NAMALWA (cell line): ENCODE data around the gene BRD9.
"Not testable (repeated sequence)": the region's sequence is repeated elsewhere in the genome, so short reads cannot be mapped to it uniquely, and the experiment has no call there.

Experiments
- DNase-seq: peaks from one replicate; pipeline ENCODE4 v3.0.0-alpha.2; 2015; ENCODE audit warnings: low spot score

BRD9 gene

DNA sequence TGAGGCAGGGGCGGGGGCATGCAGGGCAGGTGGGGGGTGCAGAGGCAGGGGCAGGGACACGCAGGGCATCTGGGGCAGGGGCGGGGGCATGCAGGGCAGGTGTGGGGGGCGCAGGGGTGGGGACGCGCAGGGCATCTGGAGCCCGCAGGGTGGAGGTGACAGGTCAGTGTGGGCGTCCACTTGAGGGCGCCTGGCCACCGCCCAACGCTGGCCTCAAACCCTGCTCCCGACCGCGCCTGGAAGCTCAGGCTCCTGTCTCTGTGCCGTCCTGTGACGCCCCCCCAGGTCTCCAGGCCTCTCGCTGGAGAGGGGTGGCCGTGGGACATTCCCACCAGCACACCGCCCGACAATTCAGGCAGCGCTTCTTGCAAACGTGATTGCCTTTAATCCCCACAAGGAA lies 48.7 kb downstream of the BRD9 start:
- not testable (repeated sequence) for DNase-seq

DNA sequence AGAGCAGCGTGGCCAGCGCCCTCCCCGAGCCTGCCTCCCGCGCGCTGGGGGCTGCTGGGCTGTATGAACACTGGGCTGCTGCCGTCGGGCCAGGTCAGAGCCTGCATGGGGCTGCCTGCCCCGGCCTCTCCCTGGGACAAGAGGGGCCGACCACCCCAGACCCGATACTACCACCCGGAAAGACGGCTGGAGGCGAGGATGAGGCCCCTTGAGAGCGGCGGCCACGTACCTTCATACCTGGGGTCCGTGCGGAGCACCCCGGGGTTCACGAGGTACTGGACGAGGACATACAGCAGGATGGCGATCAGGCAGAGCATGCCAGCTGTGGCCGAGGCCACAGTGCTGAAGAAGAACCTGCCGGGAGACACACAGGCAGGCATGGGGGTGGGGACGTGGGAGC lies 49.2 kb downstream of the BRD9 start:
- not testable (repeated sequence) for DNase-seq

DNA sequence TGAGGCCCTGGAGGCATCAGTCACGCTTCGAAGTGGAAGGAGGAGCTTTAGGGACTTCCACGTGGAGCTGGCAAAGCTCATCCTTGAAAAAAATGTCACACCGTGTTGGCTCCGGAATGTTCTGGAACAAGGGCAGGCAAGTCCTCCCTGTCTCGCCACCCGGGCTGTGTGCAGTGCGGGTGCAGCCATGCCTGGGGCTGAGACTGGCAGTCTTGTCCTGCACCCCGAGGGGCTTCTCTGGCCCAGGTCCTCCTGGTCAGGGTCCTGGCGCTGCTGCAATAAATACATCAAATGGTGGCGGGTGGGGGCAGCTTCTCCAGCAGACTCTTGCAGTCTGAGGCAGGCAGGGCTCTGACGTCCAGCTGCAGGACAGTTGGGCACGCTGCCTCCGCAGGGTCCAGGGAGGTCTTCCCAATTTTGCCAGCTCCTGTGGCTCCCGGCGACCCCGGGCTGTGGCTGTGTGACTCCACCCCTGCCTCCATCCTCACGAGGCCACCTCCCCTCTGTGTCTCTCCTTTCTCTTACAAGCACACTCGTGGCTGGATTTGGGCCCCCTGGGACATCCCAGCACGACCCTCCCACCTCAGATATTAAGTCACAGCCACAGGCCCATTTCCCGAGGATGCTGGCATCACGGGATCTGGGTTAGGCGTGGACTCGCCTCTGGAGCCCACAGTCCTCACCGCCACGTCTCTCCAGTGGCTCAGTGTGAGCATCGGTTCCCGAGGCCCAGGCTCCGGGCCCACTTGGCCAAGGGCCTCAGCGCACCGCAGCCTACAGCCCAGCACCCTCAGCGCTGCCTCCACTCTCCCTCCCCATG lies 50.0 kb downstream of the BRD9 start:
- not testable (repeated sequence) for DNase-seq

DNA sequence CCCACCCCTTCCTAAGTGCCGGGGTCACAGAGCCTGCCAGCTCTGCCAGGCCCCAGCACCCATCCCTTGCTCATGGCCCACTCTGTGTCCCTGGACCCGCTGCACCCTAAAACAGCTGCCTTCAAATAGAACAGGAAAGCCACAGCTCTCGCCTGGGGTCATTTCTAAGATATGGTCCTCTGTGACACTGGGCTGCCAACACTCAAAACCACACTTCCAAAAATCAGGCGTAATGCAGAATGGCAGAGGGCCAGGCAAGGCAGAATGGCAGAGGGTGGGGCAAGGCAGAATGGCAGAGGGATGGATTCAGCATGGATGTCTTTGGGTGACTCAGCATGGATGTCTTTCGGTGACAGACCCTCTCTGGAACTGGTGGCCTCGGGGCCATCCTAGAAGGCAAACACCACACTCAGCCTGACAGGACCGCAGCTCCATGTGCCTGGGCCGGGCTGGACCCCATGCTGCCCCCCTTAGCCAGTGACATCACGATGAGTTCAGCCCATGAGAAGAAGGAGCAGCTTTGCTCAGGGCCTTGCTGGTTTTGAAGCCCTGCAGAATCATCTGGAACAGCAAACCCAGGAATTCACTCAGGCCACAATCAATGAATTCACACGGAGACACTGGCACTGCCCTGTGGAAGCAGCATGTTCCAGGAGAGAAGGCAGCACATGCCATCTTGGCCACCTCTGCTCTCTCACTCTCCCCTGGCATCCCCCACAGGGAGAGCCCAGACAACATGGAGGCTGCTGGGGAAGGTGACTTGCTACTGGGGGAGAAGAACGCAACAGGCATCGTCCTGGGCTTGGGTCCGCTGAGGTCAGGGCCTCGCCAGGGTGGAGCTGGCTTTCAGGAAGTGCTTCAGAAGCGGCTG lies 50.8 kb downstream of the BRD9 start:
- not testable (repeated sequence) for DNase-seq

DNA sequence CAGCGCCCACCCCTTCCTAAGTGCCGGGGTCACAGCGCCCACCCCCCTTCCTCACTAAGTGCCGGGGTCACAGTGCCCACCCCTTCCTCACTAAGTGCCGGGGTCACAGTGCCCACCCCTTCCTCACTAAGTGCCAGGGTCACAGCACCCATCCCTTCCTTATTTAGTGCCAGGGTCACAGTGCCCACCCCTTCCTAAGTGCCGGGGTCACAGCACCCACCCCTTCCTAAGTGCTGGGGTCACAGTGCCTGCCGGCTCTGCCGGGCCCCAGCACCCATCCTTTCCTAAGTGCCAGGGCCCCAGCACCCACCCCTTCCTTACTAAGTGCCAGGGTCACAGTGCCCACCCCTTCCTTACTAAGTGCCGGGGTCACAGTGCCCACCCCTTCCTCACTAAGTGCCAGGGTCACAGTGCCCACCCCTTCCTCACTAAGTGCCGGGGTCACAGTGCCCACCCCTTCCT lies 51.6 kb downstream of the BRD9 start:
- DNase-seq, result not testable (repeated sequence)

DNA sequence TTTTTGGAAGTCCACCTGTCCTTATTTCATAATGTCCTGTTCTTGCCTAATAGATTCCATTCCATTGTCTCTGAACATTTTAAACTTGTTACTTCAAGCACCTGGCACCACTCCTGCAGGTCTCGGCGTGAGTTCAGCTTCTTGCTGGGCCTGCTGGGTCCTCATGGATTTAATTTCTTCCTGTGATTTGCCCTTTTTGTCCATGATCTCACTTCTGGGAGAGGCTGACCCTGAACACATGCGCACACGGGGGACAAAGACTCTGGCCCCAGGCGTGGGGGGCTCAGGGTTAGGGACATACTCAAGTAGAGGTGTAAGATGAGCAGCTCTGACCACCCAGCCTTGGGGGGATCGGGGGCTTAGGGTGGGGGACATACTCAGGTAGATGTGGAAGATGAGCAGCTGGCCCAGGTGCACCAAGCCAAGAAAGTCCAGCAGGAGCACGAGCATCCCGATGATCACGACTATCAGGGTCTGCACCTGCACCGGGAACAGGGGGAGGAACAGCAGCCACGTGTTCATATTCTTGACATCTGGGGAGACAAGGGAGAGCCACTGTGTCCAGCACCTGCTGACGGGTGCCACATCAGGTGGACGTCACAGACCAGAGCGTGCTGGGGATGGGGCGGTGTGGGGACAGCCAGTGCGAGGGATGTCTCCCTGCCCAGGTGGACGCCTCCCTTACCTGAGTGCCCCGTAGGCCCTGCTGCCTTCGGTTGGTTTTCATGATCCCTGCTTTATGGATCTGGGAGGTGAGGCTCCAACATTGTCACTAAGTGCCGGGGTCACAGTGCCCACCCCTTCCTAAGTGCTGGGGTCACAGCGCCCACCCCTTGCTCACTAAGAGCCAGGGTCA lies 52.3 kb downstream of the BRD9 start:
- not testable (repeated sequence) for DNase-seq

DNA sequence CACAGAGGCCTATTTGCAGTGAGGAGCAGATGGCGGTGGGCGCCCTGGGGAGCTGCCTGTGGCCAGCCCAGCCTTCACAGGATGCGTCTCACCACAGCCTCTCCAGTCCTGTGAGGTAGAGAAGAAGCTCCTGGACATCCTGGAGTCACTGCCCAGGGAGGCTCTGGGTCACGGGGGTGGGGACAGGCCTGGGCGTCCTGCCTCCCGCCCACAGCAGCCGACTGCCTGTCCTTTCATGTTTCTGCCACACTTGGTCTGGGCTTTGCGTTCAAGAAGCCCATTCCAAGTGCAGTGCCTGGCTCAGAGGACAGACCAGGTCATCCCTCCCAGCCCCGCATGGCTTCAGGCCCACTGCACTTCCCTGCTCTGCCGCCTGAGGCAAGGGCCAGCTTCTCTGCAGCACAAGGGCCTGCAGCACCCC lies 54.2 kb downstream of the BRD9 start:
- DNase-seq, result not testable (repeated sequence)

DNA sequence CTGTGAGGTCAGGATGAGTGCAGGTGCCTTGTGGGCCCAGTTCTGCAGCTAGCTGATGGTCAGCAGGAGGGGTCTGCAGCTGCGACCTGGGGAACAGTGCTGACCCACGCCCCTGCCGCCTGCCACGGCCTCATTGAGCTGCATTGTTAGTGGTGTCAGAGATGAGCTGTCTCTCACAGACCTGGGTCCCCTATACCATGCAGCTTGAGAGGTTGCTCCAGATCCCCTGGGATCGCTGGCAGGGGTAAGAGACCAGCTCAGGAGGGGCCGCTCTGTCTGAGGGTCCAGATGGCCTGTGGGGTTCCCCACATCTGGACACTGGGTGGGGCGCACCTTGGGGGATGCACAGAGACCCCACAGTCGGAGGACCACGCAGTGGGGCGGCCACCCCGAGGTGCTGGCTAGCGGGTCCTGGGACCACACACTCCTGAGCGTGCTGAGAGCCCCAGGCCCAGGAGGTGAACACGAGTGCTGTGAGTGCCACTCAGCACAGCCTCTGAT lies 54.9 kb downstream of the BRD9 start:
- not testable (repeated sequence) for DNase-seq

DNA sequence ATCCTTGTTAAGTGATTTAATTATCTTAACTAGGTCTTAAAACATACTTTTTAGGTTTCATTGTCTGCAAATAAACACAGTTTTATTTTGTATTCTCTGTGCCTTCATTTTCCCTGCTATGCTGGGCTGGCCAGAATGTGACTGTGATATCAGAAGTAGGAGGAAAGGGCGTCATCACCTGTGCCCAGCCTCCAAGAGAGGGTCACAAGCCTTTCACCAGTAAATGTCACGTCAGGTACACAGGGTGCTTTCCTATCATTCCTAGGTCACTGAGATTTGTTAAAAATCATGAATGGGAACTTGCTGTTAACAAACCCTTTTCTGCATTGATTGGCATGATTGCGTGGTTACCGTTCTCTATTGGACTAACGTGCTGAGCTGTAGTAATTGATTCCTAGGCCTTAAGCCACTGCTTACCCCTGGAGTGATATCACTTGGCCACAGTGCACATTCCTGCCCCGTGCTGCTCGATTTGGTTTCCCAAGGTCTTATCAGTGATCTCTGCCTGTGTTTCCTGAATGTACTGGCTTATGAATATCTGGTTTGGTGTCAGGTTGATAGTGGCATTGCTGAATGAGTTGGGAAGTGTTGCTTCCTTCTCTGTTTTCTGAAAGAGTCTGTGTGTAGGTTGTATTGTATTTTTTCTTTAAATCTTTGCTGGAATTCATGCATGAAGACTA lies 56.5 kb downstream of the BRD9 start:
- DNase-seq, result not testable (repeated sequence)

DNA sequence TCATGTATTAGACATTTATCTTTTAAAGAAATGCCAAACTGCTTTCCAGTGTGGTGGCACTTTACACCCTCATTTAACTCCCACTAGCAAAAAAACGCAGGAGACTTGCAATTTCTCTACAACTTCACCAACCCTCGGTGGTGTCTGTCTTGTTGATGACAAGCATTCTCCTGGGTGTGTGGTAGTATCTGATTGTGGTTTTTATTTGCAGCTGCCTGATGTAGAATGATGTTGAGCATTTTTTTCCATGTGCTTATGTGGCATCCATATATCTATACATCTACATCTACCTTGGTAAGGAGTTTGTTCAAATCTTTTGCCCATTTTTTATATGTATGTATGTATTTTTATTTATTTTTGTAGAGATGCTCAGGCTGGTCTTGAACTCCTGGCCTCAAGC lies 58.6 kb downstream of the BRD9 start:
- DNase-seq, result not testable (repeated sequence)

DNA sequence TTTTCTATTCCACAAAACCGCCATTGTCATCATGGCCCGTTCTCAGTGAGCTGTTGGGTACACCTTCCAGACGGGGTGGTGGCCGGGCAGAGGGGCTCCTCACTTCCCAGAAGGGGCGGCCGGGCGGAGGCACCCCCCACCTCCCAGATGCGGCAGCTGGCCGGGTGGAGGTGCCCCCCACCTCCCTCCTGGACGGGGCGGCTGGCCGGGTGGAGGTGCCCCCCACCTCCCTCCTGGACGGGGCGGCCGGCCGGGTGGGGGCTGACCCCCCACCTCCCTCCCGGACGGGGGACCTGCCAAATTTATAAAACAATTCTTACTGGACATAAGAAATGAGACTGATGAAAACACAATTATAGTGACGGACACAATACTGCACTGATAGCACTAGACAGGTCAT lies 64.4 kb downstream of the BRD9 start:
- DNase-seq, result not testable (repeated sequence)

DNA sequence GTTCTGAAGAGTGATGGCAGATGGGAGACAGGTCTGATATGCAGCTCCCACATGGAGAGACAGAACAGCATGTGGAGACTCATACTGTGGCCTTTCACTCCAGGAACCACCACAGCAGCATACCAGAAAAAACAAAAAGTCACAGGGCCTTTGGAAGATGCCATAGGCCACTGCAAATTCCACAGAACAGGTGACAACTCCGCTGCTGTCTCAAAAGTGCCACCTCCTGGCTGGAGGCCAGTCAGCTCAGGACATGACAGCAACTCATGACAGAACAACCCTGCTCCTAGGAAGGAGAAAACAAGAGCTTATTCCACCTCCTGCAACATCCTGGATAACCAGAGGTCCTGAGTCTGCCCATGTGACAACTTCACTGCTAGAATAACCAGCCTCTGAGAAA lies 67.1 kb downstream of the BRD9 start:
- DNase-seq, result not testable (repeated sequence)

DNA sequence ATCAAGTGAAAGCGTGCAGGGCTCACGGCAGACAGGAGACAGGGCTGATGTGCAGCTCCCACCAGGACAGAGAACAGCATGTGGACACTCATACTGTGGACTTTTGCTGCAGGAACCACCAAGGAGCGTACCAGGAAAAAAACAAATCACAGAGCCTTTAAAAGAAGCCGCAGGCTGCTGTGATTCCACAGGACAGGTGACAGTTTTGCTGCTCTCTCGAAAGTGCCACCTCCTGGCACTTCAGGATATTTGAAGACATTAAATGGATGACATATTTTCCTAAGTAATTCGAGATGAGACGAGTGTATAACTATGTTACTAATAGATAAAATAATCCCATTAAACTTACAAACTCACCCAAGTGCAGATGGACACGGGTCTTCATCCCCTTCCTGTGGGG lies 71.1 kb downstream of the BRD9 start:
- DNase-seq, result peak; percentile 29

DNA sequence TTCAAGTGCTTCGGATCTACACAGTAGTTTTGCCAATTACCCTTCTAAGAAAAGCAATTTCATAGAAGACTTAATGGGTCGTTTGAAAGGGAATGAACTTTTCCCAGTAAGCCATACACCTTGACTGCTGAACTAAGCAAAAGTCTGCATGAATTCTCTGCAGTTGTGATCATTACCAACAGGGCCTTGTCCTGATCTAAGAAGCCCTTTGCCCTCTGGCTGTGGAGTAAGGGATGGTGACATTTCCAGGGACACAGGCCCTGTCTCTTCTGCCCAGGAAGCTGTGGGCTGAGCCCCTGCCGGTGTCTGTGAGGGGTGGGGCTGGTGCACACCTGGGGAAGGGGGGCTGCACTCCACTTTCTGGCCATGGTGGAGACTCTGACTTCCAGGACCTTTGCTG lies 72.4 kb downstream of the BRD9 start:
- no peak for DNase-seq

DNA sequence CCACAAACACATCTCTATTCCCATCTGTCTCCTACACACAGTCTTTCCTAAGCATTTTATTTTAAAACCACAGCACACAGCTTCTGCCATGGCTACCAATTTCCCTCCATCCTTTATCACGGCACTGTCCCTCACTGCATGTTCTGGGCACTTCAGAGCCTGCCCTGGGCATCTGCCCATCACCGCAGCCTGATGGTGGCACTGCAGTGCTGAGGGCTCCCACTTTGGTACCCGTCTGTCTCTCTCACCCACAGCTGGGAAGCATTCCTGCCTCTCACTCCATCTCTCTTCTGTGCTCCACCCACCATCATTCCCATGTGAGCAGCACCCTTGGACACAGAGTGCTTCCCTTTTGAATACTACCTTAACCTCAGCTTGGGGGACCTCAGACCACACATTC lies 73.5 kb downstream of the BRD9 start:
- DNase-seq, result no peak

DNA sequence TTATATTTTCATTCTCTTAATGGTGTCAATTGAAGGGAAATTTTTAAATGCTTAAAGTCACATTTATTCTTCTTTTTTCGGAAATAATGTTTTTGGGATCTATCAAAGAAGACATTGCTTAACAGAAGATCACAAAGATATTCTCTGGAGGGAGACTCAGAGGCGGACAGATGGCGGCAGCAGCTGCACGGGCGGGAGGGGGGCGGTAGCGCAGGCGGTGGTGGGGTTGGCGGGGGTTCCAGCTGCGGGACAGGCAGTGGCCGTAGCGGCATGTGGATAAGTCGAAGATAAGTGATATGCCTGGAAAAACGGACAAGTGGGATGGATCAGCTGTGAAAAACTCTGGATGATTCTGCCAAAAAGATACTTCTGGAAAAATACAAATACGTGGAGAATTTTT lies 76.4 kb downstream of the BRD9 start:
- DNase-seq, result no peak

DNA sequence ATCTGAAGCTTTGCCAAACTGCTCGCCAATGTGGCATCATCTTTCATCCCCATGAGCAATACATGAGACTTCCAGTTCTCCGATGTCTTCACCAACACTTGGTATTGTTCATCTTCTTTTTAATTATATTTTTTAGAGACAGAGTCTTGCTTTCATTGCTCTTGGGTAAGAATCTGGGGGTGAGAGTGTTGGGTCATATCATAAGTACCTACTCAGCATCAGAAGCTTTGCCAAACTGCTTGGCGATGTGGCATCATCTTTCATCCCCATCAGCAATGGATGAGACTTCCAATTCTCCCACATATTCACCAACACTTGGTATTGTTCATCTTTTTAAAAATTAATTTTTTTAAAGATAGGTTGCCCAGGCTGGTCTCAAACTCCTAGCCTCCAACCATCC lies 77.2 kb downstream of the BRD9 start:
- no peak for DNase-seq
